A549 (cell line): ENCODE measurements around the gene IGFBP2. TPM values are rescaled to one million over a fixed set of nuclear protein-coding genes. Genes with fewer than 3 reads are reported as not detected.

Experiments
- ATAC-seq, 2 experiments: fragments of 200-7000 bp in 1 of 2; fragments of >200 bp in 1 of 2; cut with Nextera tagmentation in 1 of 2; cut with Tn5 transposase in 1 of 2; 3 replicates each; pipeline versions ENCODE4 v1.8.0 to v1.9.1; 2018 to 2020; ENCODE audit warnings: mild to moderate bottlenecking in 1 of 2, moderate library complexity in 1 of 2
- CTCF ChIA-PET: fragments of 300-600 bp; sonication (Branson Sonifier 250); formaldehyde crosslinking; extraction: SDS; loops from one replicate; lab custom pipeline; 2021; ENCODE audit warnings: antibody characterized with exemption, inconsistent platforms; lab: Yijun Ruan, JAX
- POLR2A ChIA-PET: fragments of 350-600 bp; formaldehyde crosslinking; extraction: SDS; loops from one replicate; lab custom pipeline; 2021; ENCODE audit warnings: antibody characterized with exemption, inconsistent platforms; lab: Yijun Ruan, JAX
- DNase-seq, 2 experiments: peaks; one replicate each; pipeline versions ENCODE4 v3.0.0 to v3.0.0-alpha.2; 2011 to 2016; ENCODE audit warnings: low read depth in 1 of 2, low spot score in 1 of 2
- FAIRE-seq: peaks from 2 replicates; lab custom pipeline; 2011; peaks lifted over from hg19 to GRCh38; lab: Jason Lieb, UNC
- H3K27ac ChIP-seq, 2 experiments: fragments of >200 bp; sonication (Bioruptor Twin); formaldehyde crosslinking; 3 replicates each; pipeline ENCODE4 v1.5.1; 2016 to 2017
- H3K4me1 ChIP-seq: fragments of >200 bp; sonication (Bioruptor Twin); formaldehyde crosslinking; 3 replicates; pipeline ENCODE4 v1.6.1; 2016
- H3K4me2 ChIP-seq: fragments of >200 bp; sonication (Bioruptor Twin); formaldehyde crosslinking; 3 replicates; pipeline ENCODE4 v1.6.1; 2016
- H3K4me3 ChIP-seq: fragments of >200 bp; sonication (Bioruptor Twin); formaldehyde crosslinking; 3 replicates; pipeline ENCODE4 v1.5.1; 2016
- H3K9me3 ChIP-seq: fragments of >200 bp; sonication (Bioruptor Twin); formaldehyde crosslinking; 3 replicates; pipeline ENCODE4 v1.6.1; 2016
- ATOH8 ChIP-seq: fragments of 250-450 bp; sonication (Bioruptor Pico); IDR thresholded peaks from 2 replicates; pipeline ENCODE4 v1.5.0; 2020; ENCODE audit warnings: low read depth, mild to moderate bottlenecking, moderate library complexity
- CBX2 ChIP-seq: fragments of 200-600 bp; sonication (generic); IDR thresholded peaks from 2 replicates; pipeline ENCODE4 v1.6.1; 2016; ENCODE audit warnings: low read depth, mild to moderate bottlenecking, borderline replicate concordance
- CBX8 ChIP-seq: fragments of 200-600 bp; sonication (generic); IDR thresholded peaks from 2 replicates; pipeline ENCODE4 v1.6.1; 2016
- CHD4 ChIP-seq: fragments of 200-600 bp; sonication (generic); IDR thresholded peaks from 2 replicates; pipeline ENCODE4 v1.6.1; 2016; ENCODE audit warnings: antibody characterized with exemption, mild to moderate bottlenecking, borderline replicate concordance
- CTCF ChIP-seq: fragments of >200 bp; sonication (Bioruptor Twin); formaldehyde crosslinking; IDR thresholded peaks from 3 replicates; pipeline ENCODE4 v1.5.1; 2016
- E2F6 ChIP-seq: IDR thresholded peaks from 2 replicates; pipeline ENCODE4 v1.6.1; 2012; ENCODE audit warnings: low read depth, borderline replicate concordance
- EHMT2 ChIP-seq: fragments of 200-600 bp; sonication (generic); IDR thresholded peaks from 2 replicates; pipeline ENCODE4 v1.6.1; 2016; ENCODE audit warnings: antibody characterized with exemption, low read depth, mild to moderate bottlenecking, moderate library complexity
- EP300 ChIP-seq, 2 experiments: fragments of >200 bp; sonication (Bioruptor Twin); formaldehyde crosslinking; IDR thresholded peaks; 2 replicates in 1 of 2; 3 replicates in 1 of 2; pipeline ENCODE4 v1.6.1; 2016 to 2017
- ESRRA ChIP-seq: fragments of 150-350 bp; IDR thresholded peaks from 2 replicates; pipeline ENCODE4 v1.6.1; 2014; ENCODE audit warnings: mild to moderate bottlenecking, low read length, borderline replicate concordance
- JUN ChIP-seq, 2 experiments: fragments of >200 bp; sonication (Bioruptor Twin); formaldehyde crosslinking; IDR thresholded peaks; 2 replicates in 1 of 2; 3 replicates in 1 of 2; pipeline ENCODE4 v1.6.1; 2016 to 2017
- JUNB ChIP-seq: fragments of >200 bp; sonication (Bioruptor Twin); formaldehyde crosslinking; IDR thresholded peaks from 2 replicates; pipeline ENCODE4 v1.6.1; 2016
- MYC ChIP-seq: IDR thresholded peaks from 2 replicates; pipeline ENCODE4 v1.6.1; 2012; ENCODE audit warnings: mild to moderate bottlenecking, inconsistent platforms, low read length, improper control_type of control experiment, borderline replicate concordance
- NFE2L2 ChIP-seq: fragments of 150-350 bp; conservative IDR thresholded peaks from 2 replicates; pipeline ENCODE4 v1.6.1; 2014; ENCODE audit warnings: low read length
- NPAS2 ChIP-seq: fragments of 250-450 bp; sonication (Bioruptor Pico); IDR thresholded peaks from 2 replicates; pipeline ENCODE4 v1.8.0; 2022; ENCODE audit warnings: mild to moderate bottlenecking, moderate library complexity, borderline replicate concordance
- NR3C1 ChIP-seq: fragments of >200 bp; sonication (Bioruptor Twin); formaldehyde crosslinking; IDR thresholded peaks from 3 replicates; pipeline ENCODE4 v1.6.1; 2017
- PHF8 ChIP-seq: fragments of 200-600 bp; sonication (generic); IDR thresholded peaks from 2 replicates; pipeline ENCODE4 v1.6.1; 2016; ENCODE audit warnings: low read depth, mild to moderate bottlenecking, antibody characterized with exemption, moderate library complexity, borderline replicate concordance
- POLR2A ChIP-seq: IDR thresholded peaks from 2 replicates; pipeline ENCODE4 v1.6.1; 2012; ENCODE audit warnings: mild to moderate bottlenecking, low read length
- RCOR1 ChIP-seq: fragments of 150-350 bp; IDR thresholded peaks from 2 replicates; pipeline ENCODE4 v1.6.1; 2014; ENCODE audit warnings: antibody characterized with exemption, low read length, low read depth
- RFX5 ChIP-seq: fragments of 450-650 bp; IDR thresholded peaks from 2 replicates; pipeline ENCODE4 v1.7.1; 2014; ENCODE audit warnings: antibody characterized with exemption, mild to moderate bottlenecking, moderate library complexity
- RNF2 ChIP-seq: fragments of 200-600 bp; sonication (generic); IDR thresholded peaks from 2 replicates; pipeline ENCODE4 v1.6.1; 2016; ENCODE audit warnings: low read depth, mild to moderate bottlenecking, antibody characterized with exemption, moderate library complexity, borderline replicate concordance
- SMC3 ChIP-seq: fragments of >200 bp; sonication (Bioruptor Twin); formaldehyde crosslinking; IDR thresholded peaks from 3 replicates; pipeline ENCODE4 v1.6.1; 2018; ENCODE audit warnings: inconsistent platforms
- SREBF2 ChIP-seq: fragments of 450-650 bp; IDR thresholded peaks from 2 replicates; pipeline ENCODE4 v1.6.1; 2014; ENCODE audit warnings: mild to moderate bottlenecking, moderate library complexity
- TP53 ChIP-seq: fragments of 250-450 bp; sonication (Bioruptor Pico); IDR thresholded peaks from 2 replicates; pipeline ENCODE4 v1.5.0; 2021; ENCODE audit warnings: mild to moderate bottlenecking, moderate library complexity
- USF2 ChIP-seq: fragments of 450-650 bp; IDR thresholded peaks from 2 replicates; pipeline ENCODE4 v1.6.1; 2014; ENCODE audit warnings: antibody characterized with exemption
- ZC3H11A ChIP-seq: fragments of 450-650 bp; IDR thresholded peaks from 2 replicates; pipeline ENCODE4 v1.6.1; 2014; ENCODE audit warnings: antibody characterized with exemption, mild to moderate bottlenecking
- WGBS: methylation state at CpG from one replicate; pipeline ENCODE4 v1.1.6; 2017; ENCODE audit errors: missing lambda C conversion rate; 5-methylcytosine and 5-hydroxymethylcytosine counted together
- polyA plus RNA-seq, 4 experiments: library from polyadenylated mRNA; depleted of rRNA in 3 of 4; stranded (reverse); fragments of >200 nt; fragmentation: RNase III in 1 of 4; extraction: RNeasy Plus Mini Kit Qiagen cat#74134 plus additional on column Dnase treatment in 1 of 4; gene quantifications; 2 replicates in 3 of 4; 3 replicates in 1 of 4; pipeline ENCODE4 v1.2.3, GENCODE V29; 2011 to 2017

Gene IGFBP2
- polyA plus RNA-seq, 2 of the 4 experiments (the other 2 are of a cell fraction) = 26.1 to 34.9 TPM

- Histone ChIP-seq H3K9me3 (no peaks in the 10 kb centered on the region), H3K4me2 (no peak overlapping the region), H3K4me3 (no peak overlapping the region), H3K4me1 (peaks cover 18% of the 10 kb centered on the region; the same call in 2 of the 3 replicates), H3K27ac (no peak overlapping the region)
- 63% methylated on average over 5 of the region's 5 CpGs for WGBS
- POLR2A ChIA-PET = no interaction called here
- CTCF ChIA-PET = interaction anchor here (0.6 to 7.0 kb wide), 5 partner anchors 8 to 131 kb away, joined by 3 to 61 read pairs (median 3); no protein-coding TSS in a partner anchor
- ATAC-seq (no peak), FAIRE-seq (no peak), DNase-seq (no peak)
- TF ChIP-seq RFX5 (no peak), RCOR1 (no peak), ATOH8 (CRISPR knock-in tag) (no peak), EHMT2 (no peak), JUNB (no peak), SREBF2 (no peak), RNF2 (no peak), CBX2 (no peak), CHD4 (no peak), NR3C1 (no peak), ZC3H11A (no peak), NPAS2 (CRISPR knock-in tag) (no peak), MYC (no peak), CBX8 (no peak), JUN (IDR thresholded peaks at IDR 0.05) (no peak), POLR2A (no peak), USF2 (no peak), SMC3 (no peak), EP300 (IDR thresholded peaks at IDR 0.05) (no peak)
These were observed 16.4 kb downstream of the IGFBP2 start for GRCh38 chr2:216649574-216649973.

- DNase-seq (no peak), FAIRE-seq (no peak), ATAC-seq (0 out of 6 replicates have a peak, but pooled peaks of 1 of the 2 experiments have one; percentile 22)
- Histone ChIP-seq H3K9me3 (no peaks in the 10 kb centered on the region), H3K4me2 (no peak overlapping the region), H3K4me1 (peaks cover 18% of the 10 kb centered on the region; the same call in 2 of the 3 replicates), H3K4me3 (no peak overlapping the region), H3K27ac (no peak overlapping the region)
- TF ChIP-seq TP53 (CRISPR knock-in tag) (no peak), RNF2 (no peak), E2F6 (no peak), PHF8 (no peak), NFE2L2 (no peak), ESRRA (no peak), CTCF (no peak)
- ChIA-PET POLR2A (interaction anchor here (0.6 kb wide), 1 partner anchor 120 kb away, joined by 4 read pairs; no protein-coding TSS in a partner anchor), CTCF (interaction anchor here (0.6 to 7.0 kb wide), 6 partner anchors 11 to 602 kb away, joined by 3 to 61 read pairs (median 3); no protein-coding TSS in a partner anchor)
- 90% methylated on average over 3 of the region's 3 CpGs for WGBS
These were observed 17.5 kb downstream of the IGFBP2 start for GRCh38 chr2:216650626-216651257.
